Kidney (tissue), 14 donors: ENCODE data around the gene ZNF423. TPM values are rescaled to one million over a fixed set of nuclear protein-coding genes. Genes with fewer than 3 reads are reported as not detected.

Source experiments
- DNase-seq, 5 donors: peaks; one replicate each; pipeline ENCODE4 v3.0.0-alpha.2; 2013 to 2020
- FAIRE-seq: peaks from 2 replicates; lab custom pipeline; 2012; peaks lifted over from hg19 to GRCh38; lab: Jason Lieb, UNC
- H3K27ac ChIP-seq, 2 donors: one replicate each; pipeline ENCODE4 v1.7.0; 2013; ENCODE audit warnings: low read depth in 2 of 2, low read length in 2 of 2, inconsistent platforms in 1 of 2
- H3K27me3 ChIP-seq: one replicate; pipeline ENCODE4 v1.7.1; 2013; ENCODE audit warnings: low read length, inconsistent platforms; ENCODE audit not compliant: control insufficient read depth, insufficient read depth
- H3K36me3 ChIP-seq, 3 donors: one replicate each; pipeline versions ENCODE4 v1.7.0 to v1.7.1; 2013; ENCODE audit warnings: low read length in 3 of 3, control low read depth in 1 of 3, inconsistent platforms in 1 of 3; ENCODE audit not compliant: insufficient read depth in 3 of 3, control insufficient read depth in 2 of 3
- H3K4me1 ChIP-seq, 3 donors: one replicate each; pipeline versions ENCODE4 v1.7.0 to v1.7.1; 2013; ENCODE audit warnings: low read length in 3 of 3, inconsistent platforms in 1 of 3, low read depth in 1 of 3; ENCODE audit not compliant: control insufficient read depth in 2 of 3, insufficient read depth in 2 of 3
- H3K4me3 ChIP-seq, 3 donors: one replicate each; pipeline versions ENCODE4 v1.7.0 to v1.8.1; 2013; ENCODE audit warnings: low read length in 3 of 3, control low read depth in 1 of 3, inconsistent platforms in 1 of 3
- H3K9ac ChIP-seq, 3 donors: one replicate each; pipeline versions ENCODE4 v1.7.0 to v1.7.1; 2013; ENCODE audit warnings: low read length in 3 of 3, control low read depth in 1 of 3, inconsistent platforms in 1 of 3
- H3K9me3 ChIP-seq, 3 donors: one replicate each; pipeline versions ENCODE4 v1.7.0 to v1.7.1; 2013; ENCODE audit warnings: low read length in 3 of 3, control low read depth in 1 of 3, inconsistent platforms in 1 of 3; ENCODE audit not compliant: control insufficient read depth in 2 of 3, insufficient read depth in 1 of 3
- CTCF ChIP-seq: IDR thresholded peaks from 3 replicates; pipeline ENCODE4 v1.5.1; 2012; ENCODE audit warnings: mild to moderate bottlenecking, moderate library complexity, borderline replicate concordance; ENCODE audit not compliant: insufficient read depth; ENCODE audit errors: extremely low read depth
- intact Hi-C: fragments of 100-400 bp; cut with DNase I; formaldehyde crosslinking; loops from one replicate; pipeline ENCODE4 v1.11.1; 2022
- polyA plus RNA-seq: library from polyadenylated mRNA; stranded (reverse); fragments of 350-450 nt; fragmentation: Illumina TruSeq; extraction: RNeasy Lipid Tissue Mini Kit (QIAGEN cat#74804); gene quantifications from one replicate; pipeline ENCODE4 v1.2.3, GENCODE V29; 2014; ENCODE audit warnings: low read depth, low replicate concordance; ENCODE audit not compliant: insufficient read depth
- total RNA-seq: library from RNA; stranded (reverse); fragmentation: NEBNext Ultra II Directional; extraction: Animal tissue kit (Norgen Biotek cat#: 25700); gene quantifications from one replicate; pipeline ENCODE4 v1.2.1, GENCODE V29; 2021
- donor health status: control.
- donor health status: control.
- donor health status: control.
- donor health status: control.
- donor health status: control.
- donor health status: DM: yes; HTN: yes; CAD: no.
- donor health status: Normal renal cell carcinoma (clear cell type).

Gene ZNF423
- total and polyA plus RNA-seq, 2 donors from 2014 or later = 2.0 to 8.4 TPM

GRCh38 chr16:49530427-49530970 lies 325.4 kb downstream of the ZNF423 start:
- TF ChIP-seq CTCF = no peak
- Histone ChIP-seq H3K4me1 (peaks cover 0 to 8% (median 0%) of the 10 kb centered on the region in 3 donors), H3K27ac (no peak overlapping the region), H3K9ac (no peak overlapping the region), H3K27me3 (no peaks in the 10 kb centered on the region), H3K36me3 (no peaks in the 10 kb centered on the region), H3K9me3 (no peaks in the 10 kb centered on the region), H3K4me3 (no peak overlapping the region)
- DNase-seq (peak in 2 of 5 donors; percentile 44 to 47), FAIRE-seq (no peak)
- intact Hi-C loops = no loop called here

GRCh38 chr16:49529411-49530045 lies 326.4 kb downstream of the ZNF423 start:
- no peaks in the 10 kb centered on the region for H3K9me3 ChIP-seq
- DNase-seq = peak in 4 of 5 donors; percentile 56 to 77 (median 58)
- no peaks in the 10 kb centered on the region for H3K36me3 ChIP-seq
- no peak overlapping the region for H3K27ac ChIP-seq
- no peak for TF ChIP-seq CTCF
- H3K9ac ChIP-seq = no peak overlapping the region
- FAIRE-seq = no peak
- no peak overlapping the region for H3K4me3 ChIP-seq
- H3K4me1 ChIP-seq = peaks cover 0 to 8% (median 0%) of the 10 kb centered on the region in 3 donors
- no peaks in the 10 kb centered on the region for H3K27me3 ChIP-seq
- intact Hi-C loops = no loop called here

- Histone ChIP-seq H3K36me3 (no peaks in the 10 kb centered on the region), H3K9ac (no peak overlapping the region), H3K27ac (no peak overlapping the region), H3K9me3 (no peaks in the 10 kb centered on the region), H3K4me3 (no peak overlapping the region), H3K4me1 (peaks cover 0 to 8% (median 0%) of the 10 kb centered on the region in 3 donors), H3K27me3 (no peaks in the 10 kb centered on the region)
- FAIRE-seq (no peak), DNase-seq (no peak)
- intact Hi-C loops = no loop called here
- TF ChIP-seq CTCF = no peak
These were observed 327.0 kb downstream of the ZNF423 start for GRCh38 chr16:49528866-49529288.
